Hematopoietic multipotent progenitor cell (in vitro differentiated cells): ENCODE results near the gene DMKN. TPM values are rescaled to one million over a fixed set of nuclear protein-coding genes. Genes with fewer than 3 reads are reported as not detected.

Experiments
- total RNA-seq: library from RNA; depleted of rRNA; stranded (reverse); fragments of >200 nt; gene quantifications from one replicate; pipeline ENCODE4 v1.2.3, GENCODE V29; 2012

Gene DMKN
- total RNA-seq, 1 donor = 1.6 TPM

Other genes with a start within 250 kb of the DMKN start
- gene USF2, start 244.7 kb downstream of the DMKN start, total RNA-seq = 160 TPM
- 0.27 TPM for gene HAMP, start 231.1 kb downstream of the DMKN start, total RNA-seq
- gene MAG, start 221.5 kb downstream of the DMKN start, total RNA-seq = 0.27 TPM
- gene CD22, start 184.5 kb downstream of the DMKN start, total RNA-seq = 11.0 TPM
- gene FFAR1, start 165.7 kb downstream of the DMKN start, total RNA-seq = 0.27 TPM
- 0.54 TPM for gene FFAR3, start 155.2 kb downstream of the DMKN start, total RNA-seq
- not detected for gene GPR42, start 142.6 kb downstream of the DMKN start, total RNA-seq
- gene FFAR2, start 65.4 kb downstream of the DMKN start, total RNA-seq = 0.54 TPM
- not detected for gene KRTDAP, start 23.2 kb downstream of the DMKN start, total RNA-seq
- gene SBSN, start 14.7 kb upstream of the DMKN start, total RNA-seq = not detected
- gene GAPDHS, start 19.8 kb upstream of the DMKN start, total RNA-seq = not detected
- gene TMEM147, start 32.0 kb upstream of the DMKN start, total RNA-seq = 71.9 TPM
- gene ATP4A, start 50.0 kb upstream of the DMKN start, total RNA-seq = not detected
- not detected for gene PMIS2, start 72.5 kb upstream of the DMKN start, total RNA-seq
- 23.4 TPM for gene HAUS5, start 99.1 kb upstream of the DMKN start, total RNA-seq
- 47.7 TPM for gene RBM42, start 115.4 kb upstream of the DMKN start, total RNA-seq
- 1.1 TPM for gene ETV2, start 128.1 kb upstream of the DMKN start, total RNA-seq
- gene COX6B1, start 134.7 kb upstream of the DMKN start, total RNA-seq = 399 TPM
- not detected for gene UPK1A, start 152.9 kb upstream of the DMKN start, total RNA-seq
- gene ZBTB32, start 190.9 kb upstream of the DMKN start, total RNA-seq = under 0.01 TPM
- gene KMT2B, start 204.4 kb upstream of the DMKN start, total RNA-seq = 28.8 TPM
- gene IGFLR1, start 228.8 kb upstream of the DMKN start, total RNA-seq = 18.9 TPM
- gene U2AF1L4, start 231.8 kb upstream of the DMKN start, total RNA-seq = 12.1 TPM
- 14.3 TPM for gene PSENEN, start 232.0 kb upstream of the DMKN start, total RNA-seq
- gene LIN37, start 234.9 kb upstream of the DMKN start, total RNA-seq = 11.6 TPM
- gene HSPB6, start 243.4 kb upstream of the DMKN start, total RNA-seq = 0.27 TPM
- 13.5 TPM for gene PROSER3, start 244.5 kb upstream of the DMKN start, total RNA-seq